Forelimb muscle (tissue), 1 donor: ENCODE measurements around the gene FGF21. TPM values are rescaled to one million over a fixed set of nuclear protein-coding genes. Genes with fewer than 3 reads are reported as not detected.

Experiments
- DNase-seq: peaks from one replicate; pipeline ENCODE4 v3.0.0-alpha.2; 2013; ENCODE audit warnings: low read depth
- polyA plus RNA-seq: library from polyadenylated mRNA; unstranded; fragments of 120-200 nt; gene quantifications from one replicate; pipeline ENCODE4 v1.2.1, GENCODE V29; 2013; ENCODE audit not compliant: insufficient read length

Gene FGF21
- polyA plus RNA-seq, 1 donor: not detected

GRCh38 chr19:48728911-48729664 is 26.2 kb upstream of the FGF21 start:
- DNase-seq: no peak

- no peak for DNase-seq
Measured at GRCh38 chr19:48731452-48731851, 23.9 kb upstream of the FGF21 start.

- DNase-seq: no peak
Measured at GRCh38 chr19:48734625-48735024, 20.7 kb upstream of the FGF21 start.

DNA sequence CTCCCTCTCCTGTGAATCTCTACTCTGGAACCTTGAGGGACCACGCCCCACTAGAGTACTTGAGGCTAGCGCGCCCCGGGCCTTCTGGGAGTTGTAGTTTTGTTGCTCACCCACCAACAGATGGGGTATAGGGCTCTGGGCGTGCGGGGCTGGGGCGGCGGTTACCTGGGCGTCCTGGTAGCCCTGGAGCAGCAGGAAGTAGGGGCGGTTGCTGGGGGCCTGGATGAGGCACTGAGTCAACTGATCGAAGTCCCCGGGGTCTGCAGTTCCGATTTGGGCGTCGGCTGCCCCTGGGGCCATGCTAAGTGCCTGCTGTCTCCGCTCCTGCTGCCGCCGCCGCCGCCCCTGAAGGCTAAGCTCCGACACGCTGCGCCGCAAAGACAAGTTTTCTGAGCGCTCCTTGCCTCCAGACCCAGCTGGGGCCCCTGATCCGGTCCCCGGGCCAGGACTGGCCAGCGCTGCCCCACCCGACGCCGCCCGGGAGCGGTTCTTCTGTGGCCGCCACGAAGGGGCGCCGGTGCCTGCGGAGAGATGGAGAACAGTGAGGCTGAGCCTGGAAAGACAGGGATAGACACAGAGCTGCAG is 20.2 kb upstream of the FGF21 start:
- DNase-seq: no peak

GRCh38 chr19:48737360-48737998 is 17.8 kb upstream of the FGF21 start:
- no peak for DNase-seq

GRCh38 chr19:48738557-48739403 is 16.5 kb upstream of the FGF21 start:
- no peak for DNase-seq

GRCh38 chr19:48739404-48740163 is 15.7 kb upstream of the FGF21 start:
- DNase-seq: no peak

DNA sequence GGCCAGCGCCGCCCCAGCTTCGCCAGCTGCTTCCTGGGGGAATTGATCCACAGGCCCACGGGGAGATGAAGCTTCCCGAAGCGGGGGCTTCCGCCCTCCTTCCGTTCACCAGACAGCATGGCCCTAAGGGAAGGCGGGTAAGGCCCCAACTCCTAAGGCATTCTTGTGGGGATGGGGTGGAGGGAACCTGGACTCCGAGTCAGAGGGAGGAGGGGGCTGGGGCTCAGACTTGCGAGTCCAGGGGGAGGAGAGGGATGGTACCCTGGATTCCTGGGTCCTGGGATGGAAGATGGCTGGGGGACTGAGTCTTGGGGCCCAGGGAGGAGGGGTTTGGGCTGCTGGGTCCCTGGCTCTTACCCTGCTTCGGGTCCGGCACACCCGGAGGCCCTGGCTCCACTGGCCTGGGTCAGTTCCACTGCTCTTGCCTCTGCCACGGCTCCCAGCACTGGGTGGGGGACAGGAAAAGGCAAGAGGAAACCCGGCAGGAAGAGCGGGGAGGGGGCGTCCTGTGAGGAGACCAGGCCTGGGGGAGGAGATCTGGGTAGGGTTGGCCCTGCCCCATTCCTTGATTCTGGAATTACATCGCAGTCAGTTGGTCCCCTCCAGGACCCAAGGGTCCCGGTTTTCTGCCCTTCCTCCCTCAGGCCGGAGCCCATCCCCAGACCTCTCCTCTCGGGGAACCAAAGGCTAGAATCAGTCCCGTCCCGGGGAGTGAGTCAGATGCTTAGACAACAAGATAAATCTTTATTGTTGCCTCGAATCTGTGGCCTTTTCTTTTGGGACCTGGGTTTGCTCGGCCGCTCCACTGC is 15.0 kb upstream of the FGF21 start, which contains the start of gene RASIP1:
Gene RASIP1 (minus strand): TSS at position 447 of the 809 bp plus-strand sequence. CDS start 328 bp downstream, at position 119.
- DNase-seq: no peak

GRCh38 chr19:48741129-48741999 is 14.0 kb upstream of the FGF21 start:
- no peak for DNase-seq

DNA sequence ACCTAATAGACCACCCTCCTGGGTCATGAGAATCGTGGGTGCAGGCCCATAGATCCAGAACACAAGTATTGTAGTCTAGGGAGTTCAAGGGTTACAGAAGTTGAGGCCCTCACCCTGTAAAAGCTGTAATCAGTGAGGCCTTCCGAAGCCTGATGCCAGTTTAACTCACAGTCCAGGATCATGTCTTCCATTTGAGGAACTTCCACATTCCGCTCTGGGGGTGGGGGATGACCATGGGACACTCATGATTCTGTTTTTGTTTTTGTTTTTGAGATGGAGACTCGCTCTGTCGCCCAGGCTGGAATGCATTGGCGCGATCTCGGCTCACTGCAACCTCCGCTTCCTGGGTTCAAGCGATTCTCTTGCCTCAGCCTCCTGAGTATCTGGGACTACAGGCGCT is 13.2 kb upstream of the FGF21 start:
- DNase-seq: no peak

DNA sequence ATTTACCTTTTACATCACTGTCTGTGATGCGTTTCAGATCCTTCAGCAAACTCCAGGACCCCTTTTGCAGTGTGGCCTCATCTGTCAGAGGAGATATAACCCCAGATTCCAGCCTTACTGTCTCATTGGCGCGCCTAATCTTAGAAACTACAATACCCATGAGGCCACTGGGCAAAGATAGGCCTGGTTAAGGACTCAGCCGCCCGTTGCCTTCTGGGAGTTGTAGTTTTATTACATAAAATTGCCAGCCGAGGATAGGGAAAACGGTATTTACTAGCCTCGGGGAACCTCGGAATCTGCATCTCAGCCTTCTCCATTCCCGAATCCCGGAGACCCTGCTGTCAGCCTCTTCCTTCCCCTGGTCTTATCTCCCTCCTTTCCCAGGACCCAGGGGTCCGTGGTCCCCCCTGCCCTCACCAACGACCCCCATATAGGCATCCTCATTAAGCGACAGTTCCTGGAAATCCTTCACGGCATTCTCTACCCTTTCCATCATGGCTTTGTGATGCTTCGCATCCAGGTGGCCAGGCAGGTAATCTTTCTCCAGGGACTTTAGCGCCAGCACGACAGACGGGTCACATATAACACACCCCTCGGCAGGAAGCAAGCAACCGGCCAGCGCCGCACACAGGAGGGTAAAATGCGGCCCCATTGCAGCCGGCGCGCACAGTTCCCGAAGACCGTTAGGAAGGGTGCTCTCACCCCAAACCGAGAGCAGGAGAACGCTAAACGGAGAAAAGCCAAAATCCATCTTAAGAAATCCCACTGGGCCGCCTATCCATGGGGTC is 9.9 kb upstream of the FGF21 start:
- DNase-seq: no peak

GRCh38 chr19:48746110-48746509 is 9.2 kb upstream of the FGF21 start:
- no peak for DNase-seq

DNA sequence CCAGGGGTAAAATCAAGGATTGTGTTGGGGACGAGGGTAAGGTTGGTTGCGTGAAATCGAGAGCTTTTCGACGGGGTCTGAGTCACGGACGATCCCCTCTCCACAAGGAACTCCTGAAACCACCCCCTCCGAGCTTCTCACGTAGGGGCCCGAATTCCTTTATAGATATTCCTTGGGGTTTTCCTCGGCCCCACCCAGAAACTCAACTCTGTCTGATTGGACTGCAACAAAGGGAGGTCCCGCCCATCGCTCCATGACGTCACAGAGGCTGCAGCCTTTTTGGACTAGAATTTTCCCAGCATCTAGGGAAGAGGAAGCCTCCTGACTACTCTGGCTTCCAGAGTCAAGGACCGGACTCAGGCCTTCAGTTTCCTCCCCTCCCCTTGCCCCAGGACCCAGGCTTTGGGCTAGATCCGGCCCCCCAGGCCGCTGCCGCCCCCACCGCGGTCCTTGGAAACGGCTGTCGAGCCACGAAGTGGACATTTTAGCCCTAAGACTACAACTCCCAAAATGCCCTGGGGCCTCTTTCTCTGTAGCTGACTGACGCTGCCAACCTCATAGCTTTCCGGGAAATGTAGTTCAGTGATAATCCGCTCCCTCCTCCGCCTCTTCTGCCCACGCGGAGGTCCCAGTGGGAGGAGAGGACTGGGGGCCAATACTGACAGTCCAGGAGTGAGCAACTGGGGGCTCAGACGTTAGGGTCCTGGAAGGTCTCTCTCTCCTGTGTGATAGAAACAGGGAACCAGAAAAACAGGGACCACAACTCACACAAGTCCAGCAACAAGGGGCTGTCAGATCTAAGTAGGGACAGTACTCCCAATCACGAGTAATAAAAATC is 8.4 kb upstream of the FGF21 start, which contains the start of gene IZUMO1:
Gene IZUMO1 (minus strand): TSS at position 172 of the 838 bp plus-strand sequence. CDS start 1,050 bp downstream, outside the sequence.
- DNase-seq: peak; percentile 43

- DNase-seq: no peak
Measured at GRCh38 chr19:48749571-48750198, 5.6 kb upstream of the FGF21 start.

- DNase-seq: no peak
Measured at GRCh38 chr19:48750351-48750750, 5.0 kb upstream of the FGF21 start.

- DNase-seq: no peak
Measured at GRCh38 chr19:48750771-48751504, 4.4 kb upstream of the FGF21 start.
